MM.1S (cell line): ENCODE data around the gene EXOC3.

Experiments
- EZH2 ChIP-seq: fragments of 300-600 bp; sonication (generic); optimal IDR thresholded peaks from 2 replicates; pipeline ENCODE3; 2017; ENCODE audit warnings: low read depth, mild to moderate bottlenecking, antibody characterized with exemption, low read length, mixed read lengths
- EZH2phosphoT487 ChIP-seq: fragments of 300-600 bp; sonication (generic); IDR thresholded peaks from 2 replicates; pipeline ENCODE4 v1.6.1; 2018; ENCODE audit warnings: antibody characterized with exemption, low read length
- TF ChIP-seq, protein P1 (sequence below): fragments of 300-600 bp; sonication (generic); IDR thresholded peaks from 2 replicates; pipeline ENCODE4 v1.5.1; 2016; ENCODE audit warnings: antibody characterized with exemption, low read length, mixed read lengths

DNA sequence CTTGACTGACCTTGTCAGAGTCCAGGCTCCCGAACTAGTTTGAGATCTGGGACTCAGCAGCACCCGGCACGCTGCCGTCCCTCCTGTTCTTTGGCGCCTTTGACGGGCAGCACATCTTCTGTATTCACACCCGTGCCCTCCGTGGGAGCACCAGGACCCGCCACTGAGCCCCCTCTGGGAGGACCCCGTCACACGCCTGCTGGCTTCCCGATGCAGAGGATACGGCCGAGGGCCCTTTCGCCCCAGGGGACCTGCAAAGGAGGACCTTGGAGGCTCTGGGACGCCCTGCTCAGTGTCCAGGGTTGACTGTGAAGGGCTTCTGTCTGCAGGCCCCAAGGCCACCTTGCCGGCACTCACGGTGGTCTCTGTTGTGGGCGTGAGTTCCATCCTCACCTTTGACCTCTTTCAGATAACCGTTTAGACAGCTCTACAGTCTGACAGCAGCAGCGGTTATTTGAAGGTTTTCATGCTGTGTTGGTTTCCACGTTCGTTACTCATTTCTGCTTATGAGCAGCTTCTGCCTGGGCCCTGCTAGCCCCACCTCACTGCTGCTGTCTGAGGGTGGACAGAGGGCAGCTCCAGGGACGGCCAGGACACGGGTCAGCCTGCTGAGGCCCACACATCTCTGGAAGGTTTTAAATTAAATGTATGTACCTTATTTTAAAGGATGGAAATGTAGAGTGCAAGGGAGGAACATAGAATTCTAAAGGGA is 12.6 kb upstream of the EXOC3 start:
- TF ChIP-seq, protein P1, sequence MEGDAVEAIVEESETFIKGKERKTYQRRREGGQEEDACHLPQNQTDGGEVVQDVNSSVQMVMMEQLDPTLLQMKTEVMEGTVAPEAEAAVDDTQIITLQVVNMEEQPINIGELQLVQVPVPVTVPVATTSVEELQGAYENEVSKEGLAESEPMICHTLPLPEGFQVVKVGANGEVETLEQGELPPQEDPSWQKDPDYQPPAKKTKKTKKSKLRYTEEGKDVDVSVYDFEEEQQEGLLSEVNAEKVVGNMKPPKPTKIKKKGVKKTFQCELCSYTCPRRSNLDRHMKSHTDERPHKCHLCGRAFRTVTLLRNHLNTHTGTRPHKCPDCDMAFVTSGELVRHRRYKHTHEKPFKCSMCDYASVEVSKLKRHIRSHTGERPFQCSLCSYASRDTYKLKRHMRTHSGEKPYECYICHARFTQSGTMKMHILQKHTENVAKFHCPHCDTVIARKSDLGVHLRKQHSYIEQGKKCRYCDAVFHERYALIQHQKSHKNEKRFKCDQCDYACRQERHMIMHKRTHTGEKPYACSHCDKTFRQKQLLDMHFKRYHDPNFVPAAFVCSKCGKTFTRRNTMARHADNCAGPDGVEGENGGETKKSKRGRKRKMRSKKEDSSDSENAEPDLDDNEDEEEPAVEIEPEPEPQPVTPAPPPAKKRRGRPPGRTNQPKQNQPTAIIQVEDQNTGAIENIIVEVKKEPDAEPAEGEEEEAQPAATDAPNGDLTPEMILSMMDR = no peak
- TF ChIP-seq EZH2phosphoT487 (no peak), EZH2 (no peak)
